HG02970 (cell line): ENCODE measurements around the gene S100P.
"Not testable (repeated sequence)": the region's sequence is repeated elsewhere in the genome, so short reads cannot be mapped to it uniquely, and the experiment has no call there.

ENCODE experiments used
- ATAC-seq: cut with Tn5 transposase; IDR thresholded peaks from one replicate; pipeline ENCODE4 v1.9.1; 2021; ENCODE audit warnings: mild to moderate bottlenecking, moderate library complexity, moderate number of reproducible peaks; ENCODE audit not compliant: unreplicated experiment, low FRiP score

Gene S100P

DNA sequence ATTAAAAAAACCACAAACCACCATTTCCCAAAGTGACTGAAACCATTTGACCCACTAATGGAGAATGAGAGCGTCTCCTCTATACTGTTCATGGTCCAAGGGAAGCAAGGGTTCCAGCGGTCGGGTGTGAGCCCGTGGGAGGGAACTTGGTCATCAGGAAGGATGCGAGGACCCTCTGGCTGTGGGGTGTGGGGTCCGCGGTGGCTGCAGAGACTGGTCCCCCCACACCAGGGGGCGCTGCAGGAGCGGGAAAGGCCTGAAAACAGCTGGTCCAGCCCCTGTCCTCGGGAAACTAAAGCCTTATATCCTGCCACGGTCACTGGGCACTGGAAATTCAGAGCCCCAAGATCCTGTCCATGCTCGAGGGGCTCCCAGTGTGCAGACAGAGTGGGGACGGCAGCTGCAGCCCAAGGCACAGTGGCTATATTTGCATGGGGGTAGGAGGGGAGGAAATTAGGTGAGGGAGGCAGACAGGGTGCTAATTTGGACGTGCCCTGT lies 26.6 kb downstream of the S100P start:
- ATAC-seq: no peak

DNA sequence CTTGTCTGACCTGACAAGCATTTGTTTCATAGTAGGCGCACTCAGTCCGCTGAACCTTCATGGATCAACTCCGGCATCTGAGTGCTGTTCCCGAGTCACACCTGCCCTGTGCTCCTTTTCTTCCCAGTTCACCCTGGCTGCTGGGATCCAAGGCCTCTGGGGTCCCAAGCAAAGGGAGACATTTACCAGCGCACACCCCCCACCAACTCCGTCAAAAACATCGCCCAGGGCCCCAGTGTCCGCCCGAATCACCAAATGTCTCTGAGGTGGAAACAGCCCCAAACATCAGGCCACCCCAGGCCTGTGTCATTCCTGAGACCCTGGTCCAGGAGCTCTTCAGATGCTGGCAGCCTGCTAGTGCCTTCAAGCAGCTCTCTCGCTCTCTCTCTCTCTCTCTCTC lies 27.4 kb downstream of the S100P start:
- ATAC-seq: no peak

DNA sequence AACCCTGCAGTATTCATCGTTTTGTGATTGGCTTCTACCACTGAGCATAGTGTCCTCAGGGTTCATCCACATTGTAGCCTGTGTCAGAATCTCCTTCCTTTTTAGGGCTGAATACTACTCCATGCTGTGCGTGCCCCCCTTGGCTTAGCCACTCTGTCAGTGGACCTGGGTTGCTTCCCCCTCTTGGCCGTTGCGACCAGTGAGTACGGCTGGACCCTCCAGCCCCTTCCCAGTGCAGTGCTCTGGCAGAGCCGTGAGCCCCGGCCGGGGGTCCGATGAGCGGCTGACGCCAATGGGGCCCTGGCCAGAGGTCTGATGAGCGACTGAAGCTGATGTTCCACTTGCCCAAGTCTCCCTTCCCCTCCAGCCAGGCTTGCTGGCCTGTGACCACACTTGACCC lies 29.2 kb downstream of the S100P start:
- no peak for ATAC-seq

DNA sequence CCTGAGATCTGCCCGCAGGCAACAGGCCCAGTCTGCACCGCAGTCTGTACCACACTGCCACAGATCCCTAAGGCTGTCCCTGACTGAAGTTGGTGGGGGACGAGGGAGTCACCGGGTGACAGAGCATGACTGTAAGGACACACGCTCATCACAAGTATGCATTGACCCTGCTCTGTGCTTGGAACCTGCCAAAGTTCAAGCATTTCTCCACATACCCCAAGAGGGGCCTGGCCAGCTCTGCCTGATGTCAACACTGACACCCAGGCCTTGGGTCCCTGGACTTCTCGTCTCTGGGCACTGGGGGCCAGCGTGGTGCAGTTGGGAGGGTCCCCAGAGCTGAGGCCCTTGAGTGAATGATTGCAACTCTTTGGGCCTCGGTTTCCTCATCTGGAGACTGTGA lies 30.2 kb downstream of the S100P start:
- no peak for ATAC-seq

DNA sequence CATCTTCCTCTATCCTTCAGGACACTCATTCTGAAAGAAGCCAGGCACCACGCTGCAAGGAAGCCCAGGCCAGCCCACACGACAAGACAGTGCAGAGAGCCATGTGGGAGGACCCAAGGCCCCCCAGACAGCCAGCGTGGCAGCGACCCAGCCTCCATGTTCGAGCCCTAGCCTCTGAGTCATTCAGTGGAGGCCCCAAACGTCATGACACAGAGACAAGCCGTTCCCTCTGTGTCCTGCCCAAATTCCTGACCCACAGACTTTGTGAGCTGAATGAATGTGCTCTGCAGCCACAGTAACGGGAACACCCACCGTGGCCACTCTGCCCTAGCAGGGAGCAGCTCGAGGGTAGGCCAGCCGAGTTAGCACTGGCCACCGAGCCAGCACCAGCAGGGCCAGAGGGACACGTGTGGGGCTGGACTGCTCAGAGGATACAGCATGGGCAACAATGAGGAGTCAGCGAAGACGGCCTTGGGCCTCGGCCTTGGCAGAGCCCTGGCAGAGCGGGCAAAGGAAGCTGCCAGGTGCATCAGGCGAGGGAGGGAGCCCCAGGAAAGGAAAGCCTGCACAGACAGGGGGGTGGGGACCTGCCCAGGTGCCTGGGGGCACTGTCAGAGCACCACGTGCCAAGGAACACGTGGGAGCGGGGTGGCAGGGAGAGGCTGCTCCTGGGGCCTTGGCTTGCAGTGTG lies 30.9 kb downstream of the S100P start:
- no peak for ATAC-seq

DNA sequence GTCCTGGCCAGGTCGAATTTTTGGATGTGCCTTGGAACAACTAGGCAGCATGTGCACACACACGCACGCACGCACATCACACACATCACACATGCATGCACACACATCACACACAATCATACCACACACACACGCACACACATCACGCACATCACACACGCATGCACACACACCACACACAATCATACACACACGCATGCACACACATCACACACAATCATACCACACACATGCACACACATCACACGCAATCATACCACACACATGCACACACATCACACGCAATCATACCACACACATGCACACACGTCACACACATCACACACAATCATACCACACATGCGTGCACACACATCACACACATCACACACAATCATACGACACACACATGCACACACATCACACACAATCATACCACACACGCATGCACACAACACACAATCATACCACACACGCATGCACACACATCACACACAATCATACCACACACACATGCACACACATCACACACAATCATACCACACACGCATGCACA lies 31.8 kb downstream of the S100P start:
- not testable (repeated sequence) for ATAC-seq

DNA sequence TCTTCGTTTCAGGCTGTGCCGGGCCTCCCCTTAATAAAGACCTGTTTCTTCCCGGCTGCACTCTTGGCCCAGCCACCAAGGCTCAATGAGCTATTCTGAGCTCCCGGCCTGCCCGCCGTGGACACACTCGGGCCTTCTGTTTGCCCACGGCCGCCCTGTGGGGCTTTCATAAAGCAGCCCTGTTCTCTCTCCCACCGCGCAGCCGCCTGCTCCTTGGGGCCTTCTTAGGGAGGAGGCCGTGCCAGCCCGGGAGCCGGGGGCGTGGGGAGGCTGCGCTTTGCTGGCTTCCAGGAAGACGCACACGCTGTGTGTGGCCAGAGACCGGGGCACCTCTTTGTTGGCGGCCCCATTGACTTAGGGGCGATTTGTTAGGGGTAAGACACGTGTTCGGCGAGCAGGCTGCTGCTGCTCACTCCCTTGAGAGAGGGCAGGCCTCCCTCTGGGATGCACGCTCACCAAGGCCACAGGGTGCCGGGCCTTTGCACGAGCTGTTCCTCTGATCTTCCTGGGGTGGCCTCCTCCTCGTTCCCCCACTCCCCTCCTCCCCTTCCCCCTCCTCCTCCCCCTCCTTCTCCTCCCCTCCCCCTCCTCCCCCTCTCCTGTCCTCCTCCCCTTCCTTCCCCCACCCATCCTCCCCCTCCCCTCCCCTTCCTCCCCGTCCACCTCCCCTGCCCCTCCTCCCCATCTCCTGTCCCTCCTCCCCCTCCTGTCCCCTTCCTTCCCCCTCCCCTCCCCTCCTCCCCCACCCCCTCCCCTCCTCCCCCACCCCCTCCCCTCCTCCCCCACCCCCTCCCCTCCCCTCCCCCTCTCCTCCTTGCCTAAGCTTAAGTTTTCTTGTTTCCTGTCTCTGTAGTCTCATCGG lies 33.6 kb downstream of the S100P start:
- no peak for ATAC-seq

DNA sequence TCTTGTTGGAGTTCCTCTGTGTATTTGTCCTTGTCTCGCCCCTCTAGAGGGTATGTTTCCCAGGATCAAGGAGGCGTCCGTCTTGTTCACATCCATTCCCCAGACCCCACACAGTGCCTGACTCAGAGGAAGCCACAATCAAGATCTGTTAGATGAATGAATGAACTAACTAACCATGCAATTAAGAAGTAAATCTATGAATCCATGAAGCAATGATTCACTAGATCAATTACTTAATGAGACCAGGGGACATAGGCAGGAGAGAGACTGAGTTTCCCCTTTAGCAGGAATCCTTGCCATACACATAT lies 34.2 kb downstream of the S100P start:
- no peak for ATAC-seq

DNA sequence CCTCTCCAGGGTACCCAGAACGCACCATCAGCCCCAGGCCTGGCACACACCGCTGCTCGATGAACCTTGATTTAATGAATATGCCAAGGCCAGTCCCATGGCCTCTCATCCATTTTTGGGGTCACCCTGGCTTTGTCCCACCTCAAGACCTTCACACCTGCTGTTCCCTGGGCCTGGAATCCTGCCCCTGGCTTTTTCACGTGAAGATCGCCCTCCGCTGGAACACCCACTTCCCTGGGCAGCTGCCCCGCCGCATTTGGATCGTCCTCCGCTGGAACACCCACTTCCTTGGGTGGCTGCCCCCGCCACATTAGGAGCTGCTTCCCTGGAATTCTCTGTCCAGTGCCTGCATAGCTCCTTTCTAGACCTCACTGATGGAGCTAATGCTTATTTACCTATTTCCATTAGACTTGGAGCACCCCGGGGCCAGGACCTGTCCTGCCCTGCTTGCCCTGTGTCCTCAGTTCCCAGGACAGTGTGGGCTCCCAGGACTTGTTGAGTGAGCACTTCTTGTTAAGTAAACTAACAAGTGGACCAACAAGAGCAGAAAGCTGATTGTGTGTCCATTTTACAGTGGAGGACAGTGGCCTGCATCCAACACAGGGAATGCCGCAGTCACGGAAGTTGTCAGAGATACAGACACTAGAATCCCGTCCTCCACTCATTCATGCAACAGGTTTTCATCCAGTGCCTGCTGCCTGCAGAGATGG lies 34.8 kb downstream of the S100P start:
- ATAC-seq: no peak

DNA sequence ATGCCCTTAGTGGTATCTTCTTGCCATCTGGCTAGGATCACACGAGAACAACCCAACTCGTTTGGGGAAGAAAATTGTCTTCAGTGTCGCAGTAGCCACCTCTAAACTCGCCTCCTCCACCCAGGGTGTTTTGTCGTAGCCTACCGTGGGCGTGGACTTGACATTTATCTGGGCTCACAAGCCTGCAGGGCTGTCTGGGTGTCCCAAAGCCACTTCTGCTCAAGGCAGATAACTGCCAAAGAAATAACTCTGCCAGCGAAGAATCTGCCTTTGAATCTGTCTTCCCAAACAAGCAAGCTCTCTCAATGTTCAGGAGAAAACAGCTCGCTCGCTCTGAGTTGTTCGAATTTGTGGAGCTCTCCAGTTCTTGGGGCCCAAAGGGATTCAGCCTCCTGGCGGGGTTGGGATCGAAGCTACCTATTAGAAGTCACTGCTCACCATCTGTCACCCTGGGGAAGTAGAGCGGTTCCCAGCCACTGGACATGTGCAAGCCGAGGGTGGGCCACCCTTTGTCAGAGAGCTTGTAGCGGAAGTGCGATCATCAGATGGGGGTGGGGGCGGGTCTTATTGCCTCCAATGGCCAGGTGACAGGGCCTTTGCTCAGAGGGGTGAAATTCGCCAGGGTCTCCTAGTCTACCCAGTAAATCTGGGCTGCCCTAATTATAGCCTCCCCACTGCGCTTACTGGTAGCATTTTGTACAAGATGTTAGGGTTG lies 37.1 kb downstream of the S100P start:
- no peak for ATAC-seq

DNA sequence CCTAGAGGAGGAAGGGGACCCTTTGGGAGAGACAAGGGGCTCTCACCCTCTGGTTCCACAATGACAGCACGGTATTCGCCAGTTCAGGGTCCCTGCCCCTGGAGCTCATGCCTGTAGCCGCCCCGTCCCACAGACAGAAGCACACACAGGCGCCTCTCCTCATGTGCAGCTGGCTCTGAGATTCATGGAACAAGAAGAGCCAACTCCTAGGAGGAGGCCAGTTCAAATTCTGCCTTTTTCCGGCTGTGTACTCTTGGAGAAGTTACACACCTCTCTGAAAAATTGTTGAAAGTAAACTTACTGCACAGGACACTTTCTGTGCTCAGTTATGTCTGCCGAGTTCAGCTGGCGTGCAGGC lies 37.6 kb downstream of the S100P start:
- ATAC-seq: no peak

DNA sequence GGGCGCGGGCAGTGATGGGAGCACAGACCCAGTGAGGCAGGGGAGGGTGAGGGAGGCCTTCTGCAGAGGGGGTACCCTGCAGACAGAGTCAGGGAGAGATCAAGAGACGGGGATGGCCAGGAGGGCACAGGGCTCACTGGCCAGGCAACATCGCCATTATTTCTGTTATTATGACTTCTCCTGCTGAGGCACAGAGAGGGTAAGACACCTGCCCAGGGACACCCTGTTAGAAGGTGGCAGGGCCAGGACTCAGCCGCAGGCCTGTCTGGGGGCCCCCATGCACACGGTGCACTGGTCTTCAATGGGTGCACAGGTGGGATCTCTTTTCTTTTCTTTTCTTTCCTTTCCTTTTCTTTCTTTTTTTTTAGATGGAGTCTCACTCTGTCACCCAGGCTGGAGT lies 38.1 kb downstream of the S100P start:
- no peak for ATAC-seq

DNA sequence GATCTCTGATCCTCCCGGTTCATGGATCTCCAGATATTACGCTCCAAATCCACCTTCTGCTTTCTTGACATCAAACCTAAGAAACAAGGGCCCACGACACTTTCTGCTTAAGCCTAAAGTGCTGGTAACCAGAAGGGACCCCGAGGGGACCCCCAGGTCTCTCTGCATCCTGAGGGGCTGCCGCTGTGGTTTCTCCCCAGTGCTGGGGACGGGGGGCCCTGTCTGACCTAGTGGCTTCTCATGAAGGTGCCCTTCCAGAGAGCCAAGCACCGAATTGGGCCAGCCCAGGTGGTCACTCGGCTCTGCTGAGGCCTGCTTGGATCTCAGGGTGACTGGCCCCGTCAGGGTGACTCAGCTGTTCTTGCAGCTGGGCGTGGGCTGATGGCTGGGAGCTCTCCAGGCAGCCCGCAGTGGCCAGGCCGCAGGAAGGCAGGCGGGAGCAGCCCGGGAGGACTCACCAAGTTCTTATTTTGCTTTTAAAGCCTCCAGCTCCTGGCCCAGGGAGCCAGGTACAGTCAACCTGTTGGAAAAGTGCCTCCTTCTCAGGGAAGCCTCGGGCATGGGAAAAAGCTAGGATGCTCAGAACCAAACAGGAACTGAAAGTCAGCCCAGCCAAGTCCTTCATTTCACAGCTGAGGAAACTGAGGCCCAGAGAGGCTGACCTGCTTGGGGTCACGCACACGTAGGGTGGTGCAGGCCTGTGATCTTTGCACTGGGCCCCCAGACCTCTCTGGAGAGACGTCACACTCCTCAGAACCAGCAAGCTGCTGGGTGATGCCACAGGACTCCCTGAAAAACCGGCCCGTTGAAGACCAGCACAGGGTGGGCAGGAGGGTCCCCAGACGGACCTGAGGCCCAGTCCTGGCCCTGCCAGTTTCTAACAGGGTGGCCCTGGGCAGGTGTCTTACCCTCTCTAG lies 39.0 kb downstream of the S100P start:
- ATAC-seq: no peak

DNA sequence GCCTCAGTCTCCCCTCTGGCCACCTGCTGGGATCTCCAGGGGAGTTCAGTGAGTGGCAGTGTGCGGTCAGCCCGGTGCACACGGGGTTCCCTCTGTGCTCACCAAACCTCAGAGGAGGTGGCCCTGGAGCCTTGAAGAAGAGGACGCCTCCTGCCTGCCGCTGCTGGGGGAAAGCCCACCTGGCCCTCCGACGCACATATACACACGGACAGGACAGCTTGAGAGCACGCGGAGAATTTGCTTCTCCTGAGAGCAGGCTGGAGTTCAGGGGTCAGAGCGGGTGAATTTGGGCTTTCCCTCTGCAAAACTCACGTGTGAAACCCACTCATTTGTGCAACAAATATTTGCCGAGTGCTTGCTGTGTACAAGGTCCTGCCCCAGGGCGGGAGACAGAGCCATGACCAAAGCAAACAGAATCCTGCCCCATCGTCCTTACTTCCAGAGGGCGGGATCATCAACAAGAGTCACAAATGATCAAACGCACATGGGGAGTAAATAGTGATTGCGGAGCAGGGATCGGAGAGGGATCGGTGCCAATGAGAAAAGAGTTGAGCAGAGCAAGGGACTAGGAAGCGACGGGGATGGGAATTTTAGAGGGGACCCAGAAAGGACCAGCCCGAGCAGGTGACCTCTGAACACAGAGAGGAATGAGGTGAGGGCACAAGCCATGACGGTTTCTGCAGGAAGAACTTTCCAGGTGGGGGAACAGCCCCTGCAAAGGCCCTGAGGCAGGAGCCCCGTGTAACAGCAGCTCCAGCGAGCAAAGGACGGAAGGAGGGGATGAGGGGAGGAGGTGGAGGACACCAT lies 39.9 kb downstream of the S100P start:
- no peak for ATAC-seq

DNA sequence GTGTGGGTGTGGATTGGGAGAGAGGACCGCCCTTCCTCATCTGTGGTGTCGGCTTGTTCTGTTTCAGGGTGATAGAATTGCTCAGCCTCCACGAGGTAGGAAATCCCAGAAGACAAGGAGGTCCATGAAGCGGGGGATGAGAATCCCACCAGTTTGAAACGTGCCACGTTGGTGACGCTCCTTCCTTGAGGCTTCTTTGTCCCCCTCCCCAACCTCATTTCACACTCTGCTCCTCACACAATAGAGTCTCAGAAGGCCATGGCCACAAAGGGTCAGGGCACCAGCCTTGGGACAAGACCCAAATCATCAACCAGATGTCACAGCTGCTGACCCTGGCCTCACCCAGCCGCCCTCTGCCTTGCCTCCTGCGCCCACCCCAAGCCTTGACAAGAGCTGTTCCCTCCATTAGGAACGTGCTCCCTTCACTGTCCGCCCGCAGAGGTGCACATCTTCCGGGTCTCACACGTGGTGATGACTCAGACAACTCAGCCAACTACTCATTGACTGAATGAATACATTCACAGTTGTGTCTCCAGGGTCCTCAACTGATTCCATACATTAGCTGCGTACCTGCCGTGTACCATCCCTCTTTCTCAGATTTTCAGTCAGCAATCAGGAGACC lies 40.6 kb downstream of the S100P start:
- ATAC-seq: no peak

DNA sequence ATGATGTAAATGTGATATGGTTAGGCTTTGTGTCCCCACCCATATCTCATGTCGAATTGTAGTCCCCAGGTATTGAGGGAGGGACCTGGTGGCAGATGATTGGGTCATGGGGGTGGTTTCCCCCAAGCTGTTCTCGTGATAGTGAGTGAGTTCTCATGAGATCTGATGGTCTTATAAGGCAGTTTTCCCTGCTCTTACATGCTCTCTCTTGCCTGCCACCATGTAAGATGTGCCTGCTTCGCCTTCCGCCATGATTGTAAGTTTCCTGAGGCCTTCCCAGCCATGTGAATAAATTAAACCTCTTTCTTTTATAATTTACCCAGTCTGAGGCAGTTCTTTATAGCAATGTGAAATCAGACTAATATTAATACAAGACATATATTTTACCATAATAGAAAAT lies 46.2 kb downstream of the S100P start:
- ATAC-seq: no peak

DNA sequence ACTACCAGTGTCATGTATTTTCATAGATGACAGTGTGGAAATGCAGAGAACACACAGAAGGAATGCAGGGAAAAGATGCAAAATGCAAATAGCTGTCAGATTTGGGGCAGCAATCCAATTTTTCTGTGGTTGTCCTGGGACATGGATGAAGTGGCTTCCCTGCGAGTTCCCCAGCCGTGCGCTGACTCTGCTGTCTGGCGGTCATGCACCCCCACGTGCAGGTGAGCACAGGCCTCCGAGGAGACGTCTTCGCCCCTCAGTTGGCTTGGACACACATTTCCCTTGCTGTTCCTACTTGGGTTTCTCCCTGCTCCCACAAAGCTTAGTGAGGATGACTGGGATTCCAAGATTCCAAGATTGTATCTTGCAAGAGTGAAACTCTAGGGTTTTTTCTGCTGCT lies 46.7 kb downstream of the S100P start:
- no peak for ATAC-seq

DNA sequence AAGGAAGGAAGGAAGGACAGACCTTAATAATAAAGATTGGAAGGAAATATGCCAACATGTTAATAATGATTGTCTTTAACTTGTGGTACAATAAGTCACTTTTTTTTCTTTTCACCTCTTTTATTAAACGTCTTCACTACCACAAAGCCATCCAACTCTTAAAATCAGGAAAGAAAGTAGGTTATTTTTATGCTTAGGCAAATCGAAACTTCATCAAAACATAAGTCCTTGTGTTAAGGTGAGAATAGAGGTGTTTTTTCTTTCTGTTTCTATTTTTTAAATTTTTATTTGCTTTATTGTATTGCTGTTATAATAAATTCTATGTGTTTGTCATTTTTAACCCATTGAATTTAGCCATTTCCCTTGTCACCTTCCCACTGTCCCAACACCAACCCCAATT lies 48.8 kb downstream of the S100P start:
- ATAC-seq: no peak
